HepG2 (cell line): ENCODE results near the gene NEDD4. TPM values are rescaled to one million over a fixed set of nuclear protein-coding genes. Genes with fewer than 3 reads are reported as not detected.

Experiments
- ATAC-seq: fragments of 200-7000 bp; cut with Tn5 transposase; 3 replicates; pipeline ENCODE4 v1.9.1; 2020; ENCODE audit warnings: mild to moderate bottlenecking, moderate library complexity
- BruUV-seq: library from RNA; stranded (reverse); fragments of 400-500 nt; replicated peaks from 2 replicates; lab custom pipeline; 2021; lab: Mats Ljungman, UMichigan
- CTCF ChIA-PET: fragments of 300-600 bp; formaldehyde crosslinking; extraction: SDS; loops from one replicate; lab custom pipeline; 2021; ENCODE audit warnings: low total read pairs, inconsistent platforms, low intra/inter-chr PET ratio; lab: Yijun Ruan, JAX
- POLR2A ChIA-PET: fragments of 350-600 bp; sonication (Branson Sonifier 250); formaldehyde crosslinking; loops from one replicate; lab custom pipeline; 2020; ENCODE audit warnings: antibody characterized with exemption, inconsistent platforms; lab: Yijun Ruan, JAX
- DNase-seq: peaks from one replicate; pipeline ENCODE4 v3.0.0-alpha.2; 2015; ENCODE audit warnings: low spot score
- FAIRE-seq: peaks from 3 replicates; lab custom pipeline; 2011; peaks lifted over from hg19 to GRCh38; lab: Jason Lieb, UNC
- H2AFZ ChIP-seq: one replicate; pipeline ENCODE4 v1.6.1; 2011; ENCODE audit warnings: low read length, inconsistent platforms
- H3K27ac ChIP-seq: fragments of 300-600 bp; 3 replicates; pipeline ENCODE4 v1.8.0; 2011; ENCODE audit warnings: mixed run types, mild to moderate bottlenecking, mixed read lengths, low read length, inconsistent platforms; ENCODE audit not compliant: insufficient read depth; ENCODE audit errors: extremely low read length
- H3K27me3 ChIP-seq, 2 experiments: fragments of 200-600 bp in 1 of 2; 2 replicates in 1 of 2; 3 replicates in 1 of 2; pipeline versions ENCODE4 v1.6.0 to v1.8.0; 2011; ENCODE audit warnings: low read length in 2 of 2, mild to moderate bottlenecking in 2 of 2, moderate library complexity in 2 of 2, inconsistent platforms in 1 of 2; ENCODE audit not compliant: insufficient read depth in 2 of 2, control insufficient read depth in 1 of 2
- H3K36me3 ChIP-seq, 2 experiments: fragments of 200-600 bp in 1 of 2; replicated peaks in 1 of 2; 2 replicates in 1 of 2; 3 replicates in 1 of 2; pipeline versions ENCODE4 v1.5.1 to v1.8.0; 2011; ENCODE audit warnings: low read length in 2 of 2, inconsistent platforms in 1 of 2; ENCODE audit not compliant: insufficient read depth in 2 of 2, control insufficient read depth in 1 of 2
- H3K4me1 ChIP-seq: 2 replicates; pipeline ENCODE4 v1.5.1; 2012; ENCODE audit warnings: low read length, inconsistent platforms; ENCODE audit not compliant: insufficient read depth
- H3K4me2 ChIP-seq: 2 replicates; pipeline ENCODE4 v1.6.0; 2011; ENCODE audit warnings: low read depth, low read length, inconsistent platforms
- H3K4me3 ChIP-seq, 3 experiments: fragments of 200-600 bp in 1 of 3; sonication (generic), shearing (Covaris generic) in 1 of 3; replicated peaks in 1 of 3; 2 replicates each; pipeline ENCODE4 v1.5.1; 2011 to 2016; ENCODE audit warnings: low read length in 3 of 3, inconsistent platforms in 2 of 3, low read depth in 2 of 3, mild to moderate bottlenecking in 2 of 3, control low read depth in 1 of 3, mixed read lengths in 1 of 3; ENCODE audit not compliant: insufficient read depth in 1 of 3
- H3K79me2 ChIP-seq: one replicate; pipeline ENCODE4 v1.6.1; 2011; ENCODE audit warnings: low read length, inconsistent platforms; ENCODE audit not compliant: insufficient read depth
- H3K9ac ChIP-seq: 2 replicates; pipeline ENCODE4 v1.6.0; 2011; ENCODE audit warnings: mild to moderate bottlenecking, low read depth, low read length, inconsistent platforms; ENCODE audit not compliant: insufficient read depth
- H3K9me3 ChIP-seq: 2 replicates; pipeline ENCODE4 v1.5.1; 2012; ENCODE audit warnings: mild to moderate bottlenecking, low read length
- H4K20me1 ChIP-seq: 2 replicates; pipeline ENCODE4 v1.6.0; 2011; ENCODE audit warnings: inconsistent platforms, mild to moderate bottlenecking, low read length, moderate library complexity; ENCODE audit not compliant: insufficient read depth
- ARNT ChIP-seq: fragments of 450-650 bp; IDR thresholded peaks from 2 replicates; pipeline ENCODE4 v1.6.1; 2017
- CEBPG ChIP-seq: IDR thresholded peaks from 2 replicates; pipeline ENCODE4 v1.6.1; 2016
- FOSL2 ChIP-seq: sonication (generic); formaldehyde crosslinking; IDR thresholded peaks from 2 replicates; pipeline ENCODE4 v1.4.0; 2020; ENCODE audit warnings: missing genetic modification reagents
- FOXA3 ChIP-seq: IDR thresholded peaks from 2 replicates; pipeline ENCODE4 v1.6.1; 2016; ENCODE audit warnings: missing genetic modification reagents, missing compliant biosample characterization
- GATAD2A ChIP-seq: IDR thresholded peaks from 2 replicates; pipeline ENCODE4 v1.6.1; 2016
- HNRNPLL ChIP-seq: fragments of 200-400 bp; formaldehyde crosslinking; IDR thresholded peaks from 2 replicates; pipeline ENCODE4 v1.6.1; 2017; ENCODE audit warnings: mild to moderate bottlenecking, low read depth, low read length; ENCODE audit not compliant: poor library complexity, severe bottlenecking
- ONECUT2 ChIP-seq: sonication (generic); formaldehyde crosslinking; IDR thresholded peaks from 2 replicates; pipeline ENCODE4 v1.4.0; 2020; ENCODE audit warnings: missing genetic modification reagents
- PAWR ChIP-seq: sonication (generic); formaldehyde crosslinking; IDR thresholded peaks from 2 replicates; pipeline ENCODE4 v1.4.0; 2020; ENCODE audit warnings: missing genetic modification reagents, mild to moderate bottlenecking, borderline replicate concordance
- SMC3 ChIP-seq: IDR thresholded peaks from 2 replicates; pipeline ENCODE4 v1.6.1; 2011; ENCODE audit warnings: low read length, improper control_type of control experiment
- SOX13 ChIP-seq, 3 experiments: fragments of 450-650 bp in 1 of 3; sonication (generic) in 1 of 3; formaldehyde crosslinking in 1 of 3; IDR thresholded peaks in 2 of 3; conservative IDR thresholded peaks in 1 of 3; 2 replicates each; pipeline versions ENCODE4 v1.5.0 to v1.6.1; 2016 to 2020; ENCODE audit warnings: antibody characterized with exemption in 1 of 3, mild to moderate bottlenecking in 1 of 3, missing compliant biosample characterization in 1 of 3, missing genetic modification reagents in 1 of 3, moderate library complexity in 1 of 3
- TFE3 ChIP-seq: IDR thresholded peaks from 2 replicates; pipeline ENCODE4 v1.6.1; 2016
- ZBED4 ChIP-seq: sonication (generic); formaldehyde crosslinking; IDR thresholded peaks from 2 replicates; pipeline ENCODE4 v1.4.0; 2020; ENCODE audit warnings: missing genetic modification reagents, borderline replicate concordance
- ZBTB42 ChIP-seq: sonication (generic); formaldehyde crosslinking; IDR thresholded peaks from 2 replicates; pipeline ENCODE4 v1.5.0; 2020; ENCODE audit warnings: mild to moderate bottlenecking, missing genetic modification reagents
- ZNF24 ChIP-seq: fragments of 450-650 bp; IDR thresholded peaks from 2 replicates; pipeline ENCODE4 v1.6.1; 2017; ENCODE audit warnings: antibody characterized with exemption, mild to moderate bottlenecking
- ZNF556 ChIP-seq: sonication (generic); formaldehyde crosslinking; IDR thresholded peaks from 2 replicates; pipeline ENCODE4 v1.4.0; 2020; ENCODE audit warnings: mild to moderate bottlenecking, missing genetic modification reagents, borderline replicate concordance
- WGBS: methylation state at CpG from one replicate; pipeline ENCODE4 v1.1.6; 2017; ENCODE audit warnings: low lambda C conversion rate; 5-methylcytosine and 5-hydroxymethylcytosine counted together
- in situ Hi-C: cut with HindIII; loops from 2 replicates; pipeline ENCODE4 v1.10.0; 2017; ENCODE audit warnings: low pct_unique_long_range_greater_than_20kb; ENCODE audit not compliant: extremely low pct_ligation_motif_present
- intact Hi-C: fragments of 100-400 bp; cut with micrococcal nuclease; formaldehyde crosslinking; loops from one replicate; pipeline ENCODE4 v1.10.0; 2022; ENCODE audit not compliant: unreplicated experiment
- polyA plus RNA-seq, 8 experiments: library from polyadenylated mRNA; depleted of rRNA in 3 of 8; stranded (reverse) in 7 of 8; unstranded in 1 of 8; fragments of >200 nt; fragmentation: Illumina TruSeq in 4 of 8; extraction: Trizol in 4 of 8; gene quantifications; 2 replicates each; pipeline versions ENCODE4 v1.2.1 to v1.2.3, GENCODE V29; 2011 to 2016; ENCODE audit warnings: low read depth in 4 of 8, missing spikeins in 1 of 8, mixed read lengths in 1 of 8; ENCODE audit not compliant: insufficient read depth in 1 of 8
- total RNA-seq, 5 experiments: library from RNA; depleted of rRNA; stranded (reverse); fragments of >200 nt; fragmentation: Illumina TruSeq; extraction: Trizol; gene quantifications; 2 replicates each; pipeline ENCODE4 v1.2.3, GENCODE V29; 2016; ENCODE audit warnings: low read depth in 1 of 5

NEDD4 gene
- total and polyA plus RNA-seq, 2 of the 13 experiments (the other 11 are each of a cell fraction or from before 2014, with no cell fraction given): 10.4 to 13.0 TPM

- TF ChIP-seq HNRNPLL (no peak), ZNF24 (no peak), ARNT (no peak), ONECUT2 (CRISPR knock-in tag) (no peak)
These were observed 25.8 kb upstream of the NEDD4 start (continued) for GRCh38 chr15:56019060-56019793.

- ChIA-PET CTCF (no interaction called here), POLR2A (interaction anchor here (0.9 to 2.5 kb wide), 5 partner anchors 14 to 74 kb away, joined by 3 to 17 read pairs (median 6); no protein-coding TSS in a partner anchor)
- H3K27me3 ChIP-seq: no peaks in the 10 kb centered on the region
- H3K4me1 ChIP-seq: peaks cover 22% of the 10 kb centered on the region
- no peaks in the 10 kb centered on the region for H3K36me3 ChIP-seq
- intact Hi-C loops: no loop called here
- H3K9me3 ChIP-seq: peaks cover 8% of the 10 kb centered on the region
- H3K4me2 ChIP-seq: peak overlapping the region; percentile 62
- in situ Hi-C loops: no loop called here
- WGBS: 0% methylated on average over 1 of the region's 1 CpG
- H4K20me1 ChIP-seq: no peaks in the 10 kb centered on the region
- no peak overlapping the region for H3K9ac ChIP-seq
- H3K79me2 ChIP-seq: no peaks in the 10 kb centered on the region
- peak overlapping the region; percentile 75 for H2AFZ ChIP-seq
- BruUV-seq: no TSS peak
- peak overlapping the region in 2 of 3 experiments; percentile 14 to 41; a peak in 1 of 6 replicates for H3K4me3 ChIP-seq
- peak; percentile 92 for ATAC-seq
- DNase-seq: peak; percentile 83
- H3K27ac ChIP-seq: no peak overlapping the region
- peak; percentile 12 for FAIRE-seq
- TF ChIP-seq SMC3: peak; percentile 26; the same call in 1 of the 2 replicates
- TF ChIP-seq SOX13 (IDR thresholded peaks at IDR 0.05): 0 out of 2 replicates have a peak, but pooled peaks have one; percentile 23
- peak in 1 of 2 experiments; percentile 88; a peak in 2 of 4 replicates for TF ChIP-seq SOX13 (CRISPR knock-in tag; conservative IDR thresholded peaks at IDR 0.05 in 1 of 2, IDR thresholded peaks at IDR 0.05 in 1 of 2)
- TF ChIP-seq PAWR (CRISPR knock-in tag): no peak
- peak; percentile 65 for TF ChIP-seq GATAD2A (CRISPR knock-in tag)
- no peak for TF ChIP-seq ZNF556 (CRISPR knock-in tag)
- TF ChIP-seq CEBPG (CRISPR knock-in tag): peak; percentile 69
- TF ChIP-seq FOSL2 (CRISPR knock-in tag): peak; percentile 59
- no peak for TF ChIP-seq ZBED4
- TF ChIP-seq ZBTB42 (CRISPR knock-in tag): no peak
- peak; percentile 60 for TF ChIP-seq TFE3 (CRISPR knock-in tag)
- peak; percentile 36 for TF ChIP-seq FOXA3 (CRISPR knock-in tag)
These were observed 24.5 kb upstream of the NEDD4 start for GRCh38 chr15:56017920-56018319.
